Left ventricle myocardium inferior (tissue), 1 donor: ENCODE measurements around the gene ADAM10. TPM values are rescaled to one million over a fixed set of nuclear protein-coding genes. Genes with fewer than 3 reads are reported as not detected.

Source experiments
- DNase-seq: peaks from one replicate; pipeline ENCODE4 v3.0.0-alpha.2; 2020
- H3K27ac ChIP-seq: fragments of 200-600 bp; replicated peaks from 2 replicates; pipeline ENCODE4 v1.8.0; 2021
- H3K27me3 ChIP-seq: fragments of 200-600 bp; 2 replicates; pipeline ENCODE4 v1.8.0; 2021; ENCODE audit warnings: low read depth
- H3K36me3 ChIP-seq: fragments of 200-600 bp; 2 replicates; pipeline ENCODE4 v1.8.0; 2021
- H3K4me1 ChIP-seq: fragments of 200-600 bp; 2 replicates; pipeline ENCODE4 v1.8.0; 2021
- H3K4me3 ChIP-seq: fragments of 200-600 bp; 2 replicates; pipeline ENCODE4 v1.8.0; 2021; ENCODE audit warnings: mild to moderate bottlenecking, moderate library complexity
- H3K9me3 ChIP-seq: fragments of 200-600 bp; replicated peaks from 2 replicates; pipeline ENCODE4 v1.8.0; 2021
- CTCF ChIP-seq: fragments of 200-600 bp; IDR thresholded peaks from 2 replicates; pipeline ENCODE4 v1.8.0; 2021; ENCODE audit warnings: antibody characterized with exemption, mild to moderate bottlenecking, borderline replicate concordance
- intact Hi-C: fragments of 100-400 bp; cut with micrococcal nuclease; formaldehyde crosslinking; loops from one replicate; pipeline ENCODE4 v1.11.0; 2022
- total RNA-seq: library from RNA; stranded (reverse); fragmentation: NEBNext Ultra II Directional; extraction: Animal tissue kit (Norgen Biotek cat#: 25700); gene quantifications from one replicate; pipeline ENCODE4 v1.2.1, GENCODE V29; 2021
- donor health status: DM: no; HTN: yes; CAD: no; lungs with severe emphysema.

The ADAM10 gene
- total RNA-seq, 1 donor from 2014 or later, result 74.0 TPM

- no peak for TF ChIP-seq CTCF
- H3K27me3 ChIP-seq, result no peaks in the 10 kb centered on the region
- H3K9me3 ChIP-seq, result no peaks in the 10 kb centered on the region
- intact Hi-C loops, result no loop called here
- H3K36me3 ChIP-seq, result no peaks in the 10 kb centered on the region
- no peak overlapping the region for H3K4me3 ChIP-seq
- peaks cover 4% of the 10 kb centered on the region for H3K4me1 ChIP-seq
- no peak for DNase-seq
- H3K27ac ChIP-seq, result no peak overlapping the region
Measured at GRCh38 chr15:58573270-58573669, 176.2 kb downstream of the ADAM10 start.

- no peaks in the 10 kb centered on the region for H3K9me3 ChIP-seq
- H3K27ac ChIP-seq, result no peak overlapping the region
- intact Hi-C loops, result no loop called here
- TF ChIP-seq CTCF, result no peak
- H3K36me3 ChIP-seq, result no peaks in the 10 kb centered on the region
- no peak overlapping the region for H3K4me3 ChIP-seq
- no peaks in the 10 kb centered on the region for H3K27me3 ChIP-seq
- H3K4me1 ChIP-seq, result peaks cover 4% of the 10 kb centered on the region
- DNase-seq, result no peak
Measured at GRCh38 chr15:58572521-58572920, 177.0 kb downstream of the ADAM10 start.

- H3K4me1 ChIP-seq, result peaks cover 4% of the 10 kb centered on the region
- intact Hi-C loops, result no loop called here
- TF ChIP-seq CTCF, result no peak
- DNase-seq, result no peak
- no peaks in the 10 kb centered on the region for H3K9me3 ChIP-seq
- H3K36me3 ChIP-seq, result no peaks in the 10 kb centered on the region
- no peak overlapping the region for H3K27ac ChIP-seq
- H3K27me3 ChIP-seq, result no peaks in the 10 kb centered on the region
- no peak overlapping the region for H3K4me3 ChIP-seq
Measured at GRCh38 chr15:58571491-58571890, 178.0 kb downstream of the ADAM10 start.

- H3K27ac ChIP-seq, result no peak overlapping the region
- H3K4me3 ChIP-seq, result no peak overlapping the region
- H3K27me3 ChIP-seq, result no peaks in the 10 kb centered on the region
- peaks cover 4% of the 10 kb centered on the region for H3K4me1 ChIP-seq
- intact Hi-C loops, result no loop called here
- H3K36me3 ChIP-seq, result no peaks in the 10 kb centered on the region
- no peaks in the 10 kb centered on the region for H3K9me3 ChIP-seq
- DNase-seq, result no peak
- TF ChIP-seq CTCF, result no peak
Measured at GRCh38 chr15:58569455-58569854, 180.1 kb downstream of the ADAM10 start.

GRCh38 chr15:58568157-58568571, 181.3 kb downstream of the ADAM10 start:
- no peak for TF ChIP-seq CTCF
- peak overlapping the region; percentile 44 for H3K27ac ChIP-seq
- no peak overlapping the region for H3K4me3 ChIP-seq
- intact Hi-C loops, result no loop called here
- no peaks in the 10 kb centered on the region for H3K9me3 ChIP-seq
- no peaks in the 10 kb centered on the region for H3K36me3 ChIP-seq
- H3K27me3 ChIP-seq, result no peaks in the 10 kb centered on the region
- DNase-seq, result no peak
- peaks cover 4% of the 10 kb centered on the region for H3K4me1 ChIP-seq

GRCh38 chr15:58566029-58566428, 183.5 kb downstream of the ADAM10 start:
- Histone ChIP-seq H3K4me3 (no peak overlapping the region), H3K27me3 (no peaks in the 10 kb centered on the region), H3K27ac (no peak overlapping the region), H3K4me1 (peaks cover 4% of the 10 kb centered on the region), H3K36me3 (no peaks in the 10 kb centered on the region), H3K9me3 (no peaks in the 10 kb centered on the region)
- DNase-seq, result no peak
- intact Hi-C loops, result no loop called here
- TF ChIP-seq CTCF, result no peak
